Chondrocyte (in vitro differentiated cells): ENCODE results near the gene NDFIP2. TPM values are rescaled to one million over a fixed set of nuclear protein-coding genes. Genes with fewer than 3 reads are reported as not detected.

Experiments
- DNase-seq: peaks from one replicate; pipeline ENCODE4 v3.0.0; 2021; ENCODE audit warnings: mixed read lengths, low spot score
- H3K27ac Mint-ChIP-seq: one replicate; pipeline ENCODE4 v1.8.0; 2021; ENCODE audit warnings: mild to moderate bottlenecking, moderate library complexity, mixed read lengths; ENCODE audit not compliant: unreplicated experiment
- H3K27me3 Mint-ChIP-seq: 2 replicates; pipeline ENCODE4 v1.8.0; 2021; ENCODE audit warnings: low read depth, mixed read lengths
- H3K36me3 Mint-ChIP-seq: 2 replicates; pipeline ENCODE4 v1.8.0; 2021; ENCODE audit warnings: low read depth, mixed read lengths
- H3K4me1 Mint-ChIP-seq: 2 replicates; pipeline ENCODE4 v1.8.0; 2021; ENCODE audit warnings: low read depth, mild to moderate bottlenecking, mixed read lengths
- H3K4me3 Mint-ChIP-seq: one replicate; pipeline ENCODE4 v1.8.0; 2021; ENCODE audit warnings: mild to moderate bottlenecking, moderate library complexity, mixed read lengths; ENCODE audit not compliant: unreplicated experiment
- H3K9me3 Mint-ChIP-seq: 2 replicates; pipeline ENCODE4 v1.8.0; 2021; ENCODE audit warnings: low read depth, mixed read lengths
- total RNA-seq: library from RNA; stranded (reverse); gene quantifications from 3 replicates; pipeline ENCODE4 v1.2.1, GENCODE V29; 2021
- TF ChIP-seq, protein P1 (sequence below): fragments of 200-600 bp; sonication (generic); IDR thresholded peaks from 2 replicates; pipeline ENCODE4 v1.5.0; 2021; ENCODE audit warnings: antibody characterized with exemption, mild to moderate bottlenecking, moderate library complexity

The NDFIP2 gene
- total RNA-seq, 1 donor from 2014 or later: 33.9 TPM

DNA sequence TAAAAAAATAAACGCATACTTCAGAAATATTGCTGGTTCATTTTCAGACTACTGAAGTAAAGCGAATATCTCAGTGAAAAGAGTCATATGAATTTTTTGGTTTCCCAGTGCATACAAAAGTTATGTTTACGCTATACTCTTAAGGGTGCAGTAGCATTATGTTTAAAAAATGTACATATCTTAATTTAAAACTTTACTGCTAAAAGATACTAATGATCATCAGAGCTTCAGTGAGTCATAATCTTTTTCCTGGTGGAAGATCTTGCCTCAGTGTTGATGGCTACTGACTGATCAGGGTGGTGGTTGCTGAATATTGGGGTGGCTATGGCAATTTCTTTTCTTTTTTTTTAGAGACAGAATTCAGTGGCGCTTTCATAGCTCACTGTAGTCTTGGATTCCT is 48.9 kb downstream of the NDFIP2 start:
- Mint-ChIP-seq H3K36me3 (no peaks in the 10 kb centered on the region), H3K9me3 (no peaks in the 10 kb centered on the region), H3K27ac (no peak overlapping the region), H3K4me1 (peaks cover 12% of the 10 kb centered on the region), H3K27me3 (no peaks in the 10 kb centered on the region), H3K4me3 (no peak overlapping the region)
- no peak for DNase-seq
- TF ChIP-seq, protein P1, sequence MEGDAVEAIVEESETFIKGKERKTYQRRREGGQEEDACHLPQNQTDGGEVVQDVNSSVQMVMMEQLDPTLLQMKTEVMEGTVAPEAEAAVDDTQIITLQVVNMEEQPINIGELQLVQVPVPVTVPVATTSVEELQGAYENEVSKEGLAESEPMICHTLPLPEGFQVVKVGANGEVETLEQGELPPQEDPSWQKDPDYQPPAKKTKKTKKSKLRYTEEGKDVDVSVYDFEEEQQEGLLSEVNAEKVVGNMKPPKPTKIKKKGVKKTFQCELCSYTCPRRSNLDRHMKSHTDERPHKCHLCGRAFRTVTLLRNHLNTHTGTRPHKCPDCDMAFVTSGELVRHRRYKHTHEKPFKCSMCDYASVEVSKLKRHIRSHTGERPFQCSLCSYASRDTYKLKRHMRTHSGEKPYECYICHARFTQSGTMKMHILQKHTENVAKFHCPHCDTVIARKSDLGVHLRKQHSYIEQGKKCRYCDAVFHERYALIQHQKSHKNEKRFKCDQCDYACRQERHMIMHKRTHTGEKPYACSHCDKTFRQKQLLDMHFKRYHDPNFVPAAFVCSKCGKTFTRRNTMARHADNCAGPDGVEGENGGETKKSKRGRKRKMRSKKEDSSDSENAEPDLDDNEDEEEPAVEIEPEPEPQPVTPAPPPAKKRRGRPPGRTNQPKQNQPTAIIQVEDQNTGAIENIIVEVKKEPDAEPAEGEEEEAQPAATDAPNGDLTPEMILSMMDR: no peak

GRCh38 chr13:79530270-79530669 is 49.3 kb downstream of the NDFIP2 start:
- Mint-ChIP-seq H3K36me3 (no peaks in the 10 kb centered on the region), H3K27ac (no peak overlapping the region), H3K4me1 (peaks cover 12% of the 10 kb centered on the region), H3K4me3 (no peak overlapping the region), H3K9me3 (no peaks in the 10 kb centered on the region), H3K27me3 (no peaks in the 10 kb centered on the region)
- no peak for DNase-seq
- TF ChIP-seq, protein P1: no peak

GRCh38 chr13:79531542-79532254 is 50.7 kb downstream of the NDFIP2 start:
- Mint-ChIP-seq H3K9me3 (no peaks in the 10 kb centered on the region), H3K4me1 (peaks cover 12% of the 10 kb centered on the region), H3K4me3 (no peak overlapping the region), H3K36me3 (no peaks in the 10 kb centered on the region), H3K27me3 (no peaks in the 10 kb centered on the region), H3K27ac (no peak overlapping the region)
- TF ChIP-seq, protein P1: no peak
- DNase-seq: no peak

DNA sequence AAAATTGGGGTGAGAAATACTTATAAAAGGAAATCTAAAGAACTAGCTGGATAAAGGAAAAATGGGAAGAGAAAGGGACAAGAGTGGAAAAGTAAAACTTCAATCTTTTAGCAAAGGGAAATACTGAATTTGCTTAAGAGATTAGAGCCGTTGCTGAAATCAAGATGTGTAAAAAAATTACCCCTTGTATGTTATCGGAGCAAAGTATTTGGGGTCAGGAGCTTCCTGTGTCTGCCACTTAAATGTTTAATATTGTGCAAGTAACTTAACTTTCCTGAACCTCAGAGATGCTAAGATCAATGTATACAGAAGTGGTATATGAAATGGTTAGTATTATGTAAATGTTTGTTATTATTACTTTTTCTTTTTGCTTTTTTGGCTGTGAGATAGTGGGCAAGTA is 51.6 kb downstream of the NDFIP2 start:
- no peak for DNase-seq
- H3K27ac Mint-ChIP-seq: no peak overlapping the region
- no peaks in the 10 kb centered on the region for H3K27me3 Mint-ChIP-seq
- no peak overlapping the region for H3K4me3 Mint-ChIP-seq
- no peaks in the 10 kb centered on the region for H3K9me3 Mint-ChIP-seq
- TF ChIP-seq, protein P1: no peak
- H3K36me3 Mint-ChIP-seq: no peaks in the 10 kb centered on the region
- H3K4me1 Mint-ChIP-seq: peaks cover 12% of the 10 kb centered on the region

- no peak for DNase-seq
Measured at GRCh38 chr13:79533781-79534400, 52.9 kb downstream of the NDFIP2 start.

More at GRCh38 chr13:79533781-79534400, 52.9 kb downstream of the NDFIP2 start:
- H3K36me3 Mint-ChIP-seq: peaks cover 3% of the 10 kb centered on the region
- H3K27me3 Mint-ChIP-seq: no peaks in the 10 kb centered on the region
- peaks cover 12% of the 10 kb centered on the region for H3K4me1 Mint-ChIP-seq
- H3K4me3 Mint-ChIP-seq: no peak overlapping the region
- no peak overlapping the region for H3K27ac Mint-ChIP-seq
- TF ChIP-seq, protein P1: no peak
- H3K9me3 Mint-ChIP-seq: no peaks in the 10 kb centered on the region
